IMR-90 (cell line): Measurements from ENCODE around the gene SPON1. TPM values are rescaled to one million over a fixed set of nuclear protein-coding genes. Genes with fewer than 3 reads are reported as not detected.

Source experiments
- ATAC-seq: fragments of 200-7000 bp; cut with Tn5 transposase; 2 replicates; pipeline ENCODE4 v1.9.1; 2020; ENCODE audit warnings: low read depth, mild to moderate bottlenecking, moderate library complexity
- BruUV-seq: library from RNA; stranded (reverse); fragments of 400-500 nt; replicated peaks from 2 replicates; lab custom pipeline; 2021; lab: Mats Ljungman, UMichigan
- CTCF ChIA-PET: fragments of 300-600 bp; formaldehyde crosslinking; extraction: SDS; loops from one replicate; lab custom pipeline; 2021; ENCODE audit warnings: antibody characterized with exemption; lab: Yijun Ruan, JAX
- POLR2A ChIA-PET: fragments of 300-600 bp; sonication (Branson Sonifier 250); formaldehyde crosslinking; loops from one replicate; lab custom pipeline; 2022; ENCODE audit warnings: antibody characterized with exemption; ENCODE audit not compliant: unreplicated experiment; lab: Charles Lee
- DNase-seq: peaks from one replicate; pipeline ENCODE4 v3.0.0; 2013
- H2AFZ ChIP-seq: replicated peaks from 2 replicates; pipeline ENCODE3; 2013; ENCODE audit warnings: low read length, mild to moderate bottlenecking; ENCODE audit not compliant: poor library complexity
- H2AK5ac ChIP-seq: 2 replicates; pipeline ENCODE4 v1.6.1; 2013; ENCODE audit warnings: low read depth, low read length, inconsistent platforms
- H2AK9ac ChIP-seq: replicated peaks from 2 replicates; pipeline ENCODE3; 2013; ENCODE audit warnings: mild to moderate bottlenecking, low read depth, low read length, moderate library complexity; ENCODE audit not compliant: poor library complexity
- H2BK120ac ChIP-seq: 2 replicates; pipeline ENCODE4 v1.6.1; 2013; ENCODE audit warnings: low read depth, low read length, inconsistent platforms
- H2BK15ac ChIP-seq: 3 replicates; pipeline ENCODE4 v1.6.1; 2013; ENCODE audit warnings: low read depth, low read length, inconsistent platforms
- H2BK20ac ChIP-seq: 2 replicates; pipeline ENCODE4 v1.6.1; 2013; ENCODE audit warnings: low read depth, mild to moderate bottlenecking, inconsistent platforms, low read length, moderate library complexity
- H2BK5ac ChIP-seq: 2 replicates; pipeline ENCODE4 v1.6.1; 2013; ENCODE audit warnings: mild to moderate bottlenecking, low read depth, low read length, inconsistent platforms; ENCODE audit not compliant: poor library complexity, severe bottlenecking
- H3K14ac ChIP-seq: replicated peaks from 2 replicates; pipeline ENCODE4 v1.6.1; 2013; ENCODE audit warnings: low read depth, low read length, inconsistent platforms
- H3K18ac ChIP-seq: 2 replicates; pipeline ENCODE4 v1.6.1; 2013; ENCODE audit warnings: low read depth, low read length, control low read depth
- H3K23ac ChIP-seq: 2 replicates; pipeline ENCODE4 v1.6.1; 2013; ENCODE audit warnings: low read depth, low read length, inconsistent platforms
- H3K27ac ChIP-seq: 2 replicates; pipeline ENCODE4 v1.5.1; 2013; ENCODE audit warnings: mild to moderate bottlenecking, control low read depth, low read length; ENCODE audit not compliant: insufficient read depth
- H3K27me3 ChIP-seq: 2 replicates; pipeline ENCODE4 v1.6.1; 2013; ENCODE audit warnings: low read length; ENCODE audit not compliant: control insufficient read depth, insufficient read depth
- H3K36me3 ChIP-seq: 2 replicates; pipeline ENCODE4 v1.6.1; 2013; ENCODE audit warnings: low read length, mixed read lengths; ENCODE audit not compliant: control insufficient read depth, insufficient read depth
- H3K4ac ChIP-seq: 2 replicates; pipeline ENCODE4 v1.6.1; 2013; ENCODE audit warnings: low read depth, low read length, inconsistent platforms
- H3K4me1 ChIP-seq: 2 replicates; pipeline ENCODE4 v1.6.1; 2013; ENCODE audit warnings: low read length, mixed read lengths; ENCODE audit not compliant: control insufficient read depth, insufficient read depth
- H3K4me2 ChIP-seq: 2 replicates; pipeline ENCODE4 v1.6.1; 2013; ENCODE audit warnings: low read depth, mild to moderate bottlenecking, control low read depth, low read length, moderate library complexity
- H3K4me3 ChIP-seq: 2 replicates; pipeline ENCODE4 v1.5.1; 2013; ENCODE audit warnings: low read depth, mild to moderate bottlenecking, control low read depth, low read length, moderate library complexity; ENCODE audit not compliant: insufficient read depth
- H3K56ac ChIP-seq: 2 replicates; pipeline ENCODE4 v1.6.1; 2013; ENCODE audit warnings: low read length, inconsistent platforms; ENCODE audit not compliant: insufficient read depth; ENCODE audit errors: extremely low read depth
- H3K79me1 ChIP-seq, 2 experiments: 2 replicates each; pipeline ENCODE4 v1.6.1; 2013; ENCODE audit warnings: low read length in 2 of 2, inconsistent platforms in 1 of 2, low read depth in 1 of 2
- H3K9ac ChIP-seq: 2 replicates; pipeline ENCODE4 v1.6.1; 2013; ENCODE audit warnings: low read depth, low read length, control low read depth
- H3K9me1 ChIP-seq: 2 replicates; pipeline ENCODE4 v1.6.1; 2013; ENCODE audit warnings: low read length, inconsistent platforms; ENCODE audit not compliant: insufficient read depth
- H3K9me3 ChIP-seq: 2 replicates; pipeline ENCODE4 v1.6.1; 2013; ENCODE audit warnings: low read length; ENCODE audit not compliant: control insufficient read depth, insufficient read depth
- H4K20me1 ChIP-seq: 2 replicates; pipeline ENCODE4 v1.6.1; 2013; ENCODE audit warnings: low read length, inconsistent platforms; ENCODE audit not compliant: insufficient read depth
- H4K5ac ChIP-seq: 2 replicates; pipeline ENCODE4 v1.6.1; 2013; ENCODE audit warnings: mild to moderate bottlenecking, low read depth, low read length, control low read depth
- H4K8ac ChIP-seq, 2 experiments: 2 replicates each; pipeline ENCODE4 v1.6.1; 2013; ENCODE audit warnings: low read depth in 2 of 2, low read length in 2 of 2, control low read depth in 1 of 2, inconsistent platforms in 1 of 2
- H4K91ac ChIP-seq: 2 replicates; pipeline ENCODE4 v1.6.1; 2013; ENCODE audit warnings: low read depth, low read length, inconsistent platforms; ENCODE audit not compliant: insufficient read depth
- dilution Hi-C: fragments of 300-500 bp; cut with HindIII; formaldehyde crosslinking; loops from one replicate; pipeline ENCODE4 v1.14.3; 2018; ENCODE audit warnings: low sequenced_read_pairs; ENCODE audit not compliant: unreplicated experiment
- in situ Hi-C: fragments of 300-500 bp; cut with MboI; formaldehyde crosslinking; loops from 3 replicates; pipeline ENCODE4 v1.14.3; 2019; ENCODE audit warnings: low sequenced_read_pairs, inconsistent platforms, mixed read lengths
- intact Hi-C: fragments of 100-400 bp; cut with micrococcal nuclease; formaldehyde crosslinking; loops from 2 replicates; pipeline ENCODE4 v1.10.0; 2022
- polyA plus RNA-seq, 3 experiments: library from polyadenylated mRNA; depleted of rRNA; stranded (reverse); fragments of >200 nt; gene quantifications; 2 replicates each; pipeline ENCODE4 v1.2.3, GENCODE V29; 2012; ENCODE audit warnings: low replicate concordance in 1 of 3
- total RNA-seq: library from RNA; depleted of rRNA; stranded (reverse); fragments of >200 nt; gene quantifications from 2 replicates; pipeline ENCODE4 v1.2.3, GENCODE V29; 2012
- TF ChIP-seq, protein P1 (sequence below): fragments of 150-350 bp; IDR thresholded peaks from 2 replicates; pipeline ENCODE4 v1.6.1; 2017; ENCODE audit warnings: mild to moderate bottlenecking, antibody characterized with exemption, low read length, low read depth

Gene SPON1
- total and polyA plus RNA-seq, 2 of the 4 experiments (the other 2 are of a cell fraction), result 0.62 to 0.72 TPM

GRCh38 chr11:14240221-14240620 is 277.7 kb downstream of the SPON1 start:
- H2BK120ac ChIP-seq, result no peak overlapping the region
- H2BK20ac ChIP-seq, result no peak overlapping the region
- no peak overlapping the region for H4K5ac ChIP-seq
- H3K9me1 ChIP-seq, result no peaks in the 10 kb centered on the region
- H3K4me1 ChIP-seq, result no peaks in the 10 kb centered on the region
- no peak overlapping the region for H3K27ac ChIP-seq
- H2BK15ac ChIP-seq, result no peak overlapping the region
- intact Hi-C loops (no loop called here), dilution Hi-C loops (no loop called here), in situ Hi-C loops (loop anchor here (10.0 kb wide), 1 partner anchor 465 kb away; no protein-coding TSS in a partner anchor)
- peaks cover 24% of the 10 kb centered on the region for H3K27me3 ChIP-seq
- no peak overlapping the region for H3K4ac ChIP-seq
- H2AK5ac ChIP-seq, result no peak overlapping the region
- no TSS peak for BruUV-seq
- ATAC-seq (no peak), DNase-seq (no peak)
- H4K91ac ChIP-seq, result no peak overlapping the region
- H4K8ac ChIP-seq, result no peak overlapping the region
- H2AK9ac ChIP-seq, result no peak overlapping the region
- no peak overlapping the region for H3K4me3 ChIP-seq
- H2AFZ ChIP-seq, result no peak overlapping the region
- CTCF ChIA-PET, result no interaction called here
- no peak overlapping the region for H3K56ac ChIP-seq
- H3K14ac ChIP-seq, result no peak overlapping the region
- no peak overlapping the region for H3K23ac ChIP-seq
- POLR2A ChIA-PET, result no interaction called here
- no peak overlapping the region for H2BK5ac ChIP-seq
- H4K20me1 ChIP-seq, result no peaks in the 10 kb centered on the region
- TF ChIP-seq, protein P1, sequence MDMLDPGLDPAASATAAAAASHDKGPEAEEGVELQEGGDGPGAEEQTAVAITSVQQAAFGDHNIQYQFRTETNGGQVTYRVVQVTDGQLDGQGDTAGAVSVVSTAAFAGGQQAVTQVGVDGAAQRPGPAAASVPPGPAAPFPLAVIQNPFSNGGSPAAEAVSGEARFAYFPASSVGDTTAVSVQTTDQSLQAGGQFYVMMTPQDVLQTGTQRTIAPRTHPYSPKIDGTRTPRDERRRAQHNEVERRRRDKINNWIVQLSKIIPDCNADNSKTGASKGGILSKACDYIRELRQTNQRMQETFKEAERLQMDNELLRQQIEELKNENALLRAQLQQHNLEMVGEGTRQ, result no peak
- H3K18ac ChIP-seq, result no peak overlapping the region
- H3K4me2 ChIP-seq, result no peak overlapping the region
- no peak overlapping the region for H3K9ac ChIP-seq
- H3K79me1 ChIP-seq, result no peaks in the 10 kb centered on the region
- H3K36me3 ChIP-seq, result no peaks in the 10 kb centered on the region
- H3K9me3 ChIP-seq, result no peaks in the 10 kb centered on the region
